Neuronal stem cell (in vitro differentiated cells): ENCODE data around the gene MCRIP2.

Experiments
- DNase-seq: peaks from one replicate; pipeline ENCODE4 v3.0.0-alpha.2; 2013; ENCODE audit warnings: low spot score
- H2AFZ ChIP-seq: one replicate; pipeline ENCODE4 v1.6.1; 2013; ENCODE audit warnings: mild to moderate bottlenecking, low read length, inconsistent platforms
- H2AK5ac ChIP-seq: 2 replicates; pipeline ENCODE4 v1.6.1; 2013; ENCODE audit warnings: low read depth, mild to moderate bottlenecking, inconsistent platforms, low read length, moderate library complexity, mixed read lengths
- H2BK120ac ChIP-seq: 2 replicates; pipeline ENCODE4 v1.6.1; 2013; ENCODE audit warnings: low read depth, mild to moderate bottlenecking, inconsistent platforms, low read length, moderate library complexity, mixed read lengths
- H2BK12ac ChIP-seq: one replicate; pipeline ENCODE4 v1.6.1; 2013; ENCODE audit warnings: low read length, inconsistent platforms
- H2BK15ac ChIP-seq: 2 replicates; pipeline ENCODE4 v1.6.1; 2013; ENCODE audit warnings: mild to moderate bottlenecking, low read length, inconsistent platforms, mixed read lengths
- H2BK5ac ChIP-seq: one replicate; pipeline ENCODE4 v1.6.1; 2013; ENCODE audit warnings: inconsistent platforms, mild to moderate bottlenecking, low read length, moderate library complexity
- H3K14ac ChIP-seq: one replicate; pipeline ENCODE4 v1.6.1; 2013; ENCODE audit warnings: low read length, inconsistent platforms
- H3K18ac ChIP-seq: 2 replicates; pipeline ENCODE4 v1.6.1; 2013; ENCODE audit warnings: low read length, inconsistent platforms
- H3K23ac ChIP-seq: 2 replicates; pipeline ENCODE4 v1.6.1; 2013; ENCODE audit warnings: low read depth, mild to moderate bottlenecking, mixed read lengths, low read length, inconsistent platforms; ENCODE audit not compliant: poor library complexity
- H3K27ac ChIP-seq: replicated peaks from 3 replicates; pipeline ENCODE4 v1.5.1; 2013; ENCODE audit warnings: low read length, inconsistent platforms
- H3K27me3 ChIP-seq, 3 experiments: 2 replicates each; pipeline ENCODE4 v1.6.1; 2013; ENCODE audit warnings: low read length in 3 of 3, mild to moderate bottlenecking in 2 of 3, inconsistent platforms in 1 of 3, low read depth in 1 of 3, mixed read lengths in 1 of 3, moderate library complexity in 1 of 3; ENCODE audit not compliant: control insufficient read depth in 3 of 3, insufficient read depth in 3 of 3
- H3K36me3 ChIP-seq, 2 donors: replicated peaks in 1 of 2; 2 replicates each; pipeline ENCODE4 v1.6.1; 2013; ENCODE audit warnings: low read length in 2 of 2; ENCODE audit not compliant: control insufficient read depth in 2 of 2, insufficient read depth in 2 of 2
- H3K4ac ChIP-seq: 2 replicates; pipeline ENCODE4 v1.6.1; 2013; ENCODE audit warnings: inconsistent platforms, mild to moderate bottlenecking, low read length, moderate library complexity
- H3K4me1 ChIP-seq, 2 donors: 1 replicate in 1 of 2; 2 replicates in 1 of 2; pipeline ENCODE4 v1.6.1; 2013; ENCODE audit warnings: low read length in 2 of 2, low read depth in 1 of 2; ENCODE audit not compliant: control insufficient read depth in 2 of 2, insufficient read depth in 1 of 2
- H3K4me2 ChIP-seq: one replicate; pipeline ENCODE4 v1.6.1; 2013; ENCODE audit warnings: mild to moderate bottlenecking, low read length, inconsistent platforms; ENCODE audit not compliant: insufficient read depth, poor library complexity, severe bottlenecking
- H3K4me3 ChIP-seq, 2 donors: 2 replicates each; pipeline ENCODE4 v1.5.1; 2013; ENCODE audit warnings: low read length in 2 of 2, mild to moderate bottlenecking in 2 of 2, inconsistent platforms in 1 of 2, moderate library complexity in 1 of 2
- H3K79me1 ChIP-seq: one replicate; pipeline ENCODE4 v1.6.1; 2013; ENCODE audit warnings: low read depth, mild to moderate bottlenecking, inconsistent platforms, low read length, moderate library complexity
- H3K9ac ChIP-seq: one replicate; pipeline ENCODE4 v1.6.1; 2013; ENCODE audit warnings: mild to moderate bottlenecking, low read depth, low read length, inconsistent platforms; ENCODE audit not compliant: poor library complexity
- H3K9me3 ChIP-seq, 2 donors: replicated peaks in 1 of 2; 2 replicates each; pipeline versions ENCODE3 to v1.6.1; 2013; ENCODE audit warnings: low read length in 2 of 2, mild to moderate bottlenecking in 2 of 2, inconsistent platforms in 1 of 2, low read depth in 1 of 2, mixed read lengths in 1 of 2, moderate library complexity in 1 of 2; ENCODE audit not compliant: control insufficient read depth in 2 of 2, insufficient read depth in 1 of 2
- H4K8ac ChIP-seq: one replicate; pipeline ENCODE4 v1.6.1; 2013; ENCODE audit warnings: low read depth, mild to moderate bottlenecking, inconsistent platforms, low read length, moderate library complexity
- H4K91ac ChIP-seq: one replicate; pipeline ENCODE4 v1.6.1; 2013; ENCODE audit warnings: low read length, low read depth, mild to moderate bottlenecking, inconsistent platforms; ENCODE audit not compliant: poor library complexity
- WGBS, 2 donors: extraction: QIAGEN DNeasy Blood & Tissue Kit; methylation state at CpG; one replicate each; pipeline ENCODE4 v1.1.7; 2013; ENCODE audit warnings: missing lambda C conversion rate in 2 of 2, mixed read lengths in 1 of 2; ENCODE audit not compliant: insufficient read length in 2 of 2, insufficient replicate concordance in 1 of 2; ENCODE audit errors: extremely low coverage in 2 of 2; 5-methylcytosine and 5-hydroxymethylcytosine counted together

MCRIP2 gene

DNA sequence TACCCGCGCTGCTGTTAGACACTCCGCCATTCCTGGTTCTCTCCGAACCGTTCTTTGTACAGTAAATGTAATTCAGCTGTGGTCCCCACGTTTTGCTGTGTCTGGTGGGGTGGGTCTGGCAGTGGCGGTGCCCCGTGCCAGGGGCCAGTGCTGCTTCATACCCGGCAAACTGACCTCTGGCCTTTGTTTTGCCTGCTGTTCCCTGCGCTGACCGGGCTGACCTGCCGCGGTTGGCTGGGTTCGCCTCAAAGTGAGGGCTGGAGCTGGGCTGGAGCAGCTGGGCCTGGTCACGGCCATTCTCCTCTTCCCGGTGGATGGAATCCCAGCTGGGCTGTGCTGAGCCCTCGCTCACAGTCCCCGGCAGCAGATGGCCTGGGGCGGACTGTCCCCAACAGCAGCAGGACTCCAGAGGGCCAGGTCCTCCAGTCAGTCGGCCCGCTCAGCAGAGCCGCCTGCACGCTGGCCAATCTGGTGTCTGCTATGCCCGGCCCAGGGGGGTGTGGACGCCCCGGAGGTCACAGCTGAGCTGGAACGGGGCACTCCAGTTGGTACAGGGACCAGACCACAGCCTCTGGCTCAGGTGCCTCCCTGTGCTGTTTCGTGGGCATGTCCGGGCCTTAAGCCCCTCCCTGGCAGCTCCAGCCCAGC is 12.3 kb upstream of the MCRIP2 start:
- Histone ChIP-seq H2BK15ac (peak overlapping the region; percentile 88), H3K79me1 (peaks cover 12% of the 10 kb centered on the region), H3K9me3 (no peaks in the 10 kb centered on the region), H3K18ac (peak overlapping the region; percentile 88), H3K4ac (no peak overlapping the region), H4K8ac (no peak overlapping the region), H4K91ac (no peak overlapping the region), H3K14ac (no peak overlapping the region), H2BK120ac (no peak overlapping the region), H3K27ac (peak overlapping the region; percentile 89), H3K36me3 (peaks cover 14 to 50% of the 10 kb centered on the region in 2 donors), H3K27me3 (peaks cover 0 to 1% (median 0%) of the 10 kb centered on the region in 3 experiments), H2BK12ac (peak overlapping the region; percentile 59), H2BK5ac (peak overlapping the region; percentile 99), H3K4me2 (peak overlapping the region; percentile 90), H3K23ac (peak overlapping the region; percentile 56), H3K4me3 (peak overlapping the region in 1 of 2 donors; percentile 57), H3K4me1 (peaks cover 25 to 31% of the 10 kb centered on the region in 2 donors), H2AK5ac (peak overlapping the region; percentile 99), H3K9ac (peak overlapping the region; percentile 64), H2AFZ (peak overlapping the region; percentile 81)
- no peak for DNase-seq
- no CpG with 5 or more reads among the region's 29 CpGs for WGBS, 2 donors

- Histone ChIP-seq H4K91ac (peak overlapping the region; percentile 97), H3K9me3 (no peaks in the 10 kb centered on the region), H2AK5ac (peak overlapping the region; percentile 99), H3K36me3 (peaks cover 15 to 55% of the 10 kb centered on the region in 2 donors), H3K27me3 (peaks cover 0 to 1% (median 0%) of the 10 kb centered on the region in 3 experiments), H2BK5ac (peak overlapping the region; percentile 99), H3K4me3 (peak overlapping the region; percentile 3 to 57), H3K4me1 (peaks cover 25 to 31% of the 10 kb centered on the region in 2 donors), H2BK15ac (peak overlapping the region; percentile 88), H3K4me2 (peak overlapping the region; percentile 90), H2BK120ac (peak overlapping the region; percentile 95), H2AFZ (peak overlapping the region; percentile 81), H3K9ac (peak overlapping the region; percentile 89), H3K18ac (peak overlapping the region; percentile 100), H2BK12ac (peak overlapping the region; percentile 18), H3K79me1 (peaks cover 12% of the 10 kb centered on the region), H3K27ac (peak overlapping the region; percentile 99), H3K14ac (peak overlapping the region; percentile 84), H4K8ac (peak overlapping the region; percentile 97), H3K4ac (peak overlapping the region; percentile 90), H3K23ac (peak overlapping the region; percentile 80)
- no CpG with 5 or more reads among the region's 11 CpGs for WGBS, 2 donors
- DNase-seq: peak; percentile 93
Observed at GRCh38 chr16:629833-630248, 11.8 kb upstream of the MCRIP2 start.

GRCh38 chr16:630249-630814 is 11.3 kb upstream of the MCRIP2 start:
- Histone ChIP-seq H3K4ac (peak overlapping the region; percentile 90), H4K8ac (peak overlapping the region; percentile 97), H3K27me3 (peaks cover 0 to 1% (median 0%) of the 10 kb centered on the region in 3 experiments), H2AK5ac (peak overlapping the region; percentile 95), H2BK15ac (peak overlapping the region; percentile 87), H3K79me1 (peaks cover 17% of the 10 kb centered on the region), H2BK12ac (peak overlapping the region; percentile 18), H3K4me2 (peak overlapping the region; percentile 90), H3K27ac (peak overlapping the region; percentile 99), H3K4me1 (peaks cover 25 to 32% of the 10 kb centered on the region in 2 donors), H3K14ac (peak overlapping the region; percentile 84), H3K36me3 (peaks cover 15 to 56% of the 10 kb centered on the region in 2 donors), H2BK5ac (peak overlapping the region; percentile 99), H2AFZ (peak overlapping the region; percentile 31), H3K18ac (peak overlapping the region; percentile 100), H4K91ac (peak overlapping the region; percentile 97), H3K9me3 (no peaks in the 10 kb centered on the region), H2BK120ac (peak overlapping the region; percentile 95), H3K23ac (peak overlapping the region; percentile 80), H3K4me3 (peak overlapping the region; percentile 3 to 57), H3K9ac (peak overlapping the region; percentile 89)
- WGBS, 2 donors: no CpG with 5 or more reads among the region's 29 CpGs
- no peak for DNase-seq
